K562 (cell line): Measurements from ENCODE around the gene CPSF4L. TPM values are rescaled to one million over a fixed set of nuclear protein-coding genes. Genes with fewer than 3 reads are reported as not detected.
A peak's percentile ranks its signal among the peaks of the same experiment; 100 is the strongest.

Source experiments
- ATAC-seq: fragments of 200-7000 bp; cut with Tn5 transposase; 3 replicates; pipeline ENCODE4 v1.9.1; 2020; ENCODE audit warnings: moderate library complexity
- BruUV-seq: library from RNA; stranded (reverse); fragments of 400-500 nt; replicated peaks from 2 replicates; lab custom pipeline; 2021; lab: Mats Ljungman, UMichigan
- CTCF ChIA-PET: fragments of 300-600 bp; formaldehyde crosslinking; extraction: SDS; loops from one replicate; lab custom pipeline; 2021; ENCODE audit warnings: low intra/inter-chr PET ratio; lab: Yijun Ruan, JAX
- POLR2A ChIA-PET: fragments of 300-600, 350-650 bp; sonication (Branson Sonifier 250); formaldehyde crosslinking; extraction: SDS; loops from one replicate; lab custom pipeline; 2021; ENCODE audit warnings: antibody characterized with exemption, inconsistent platforms; lab: Yijun Ruan, JAX
- DNase-seq, 4 experiments: peaks; one replicate each; pipeline versions ENCODE4 v3.0.0 to v3.0.0-alpha.2; 2011 to 2018; ENCODE audit warnings: low spot score in 3 of 4, mixed read lengths in 3 of 4; ENCODE audit errors: extremely low read depth in 1 of 4
- FAIRE-seq: peaks from 2 replicates; lab custom pipeline; 2011; peaks lifted over from hg19 to GRCh38; lab: Jason Lieb, UNC
- H2AFZ ChIP-seq: 2 replicates; pipeline ENCODE4 v1.6.0; 2011; ENCODE audit warnings: low read depth, low read length, control low read depth, inconsistent platforms
- H3K27ac ChIP-seq: fragments of 200-600 bp; 3 replicates; pipeline ENCODE4 v1.8.0; 2011; ENCODE audit warnings: low read depth, mild to moderate bottlenecking, control low read depth, inconsistent platforms, low read length, moderate library complexity, mixed read lengths; ENCODE audit errors: extremely low read depth
- H3K27me3 ChIP-seq, 2 experiments: fragments of 300-600 bp in 1 of 2; 2 replicates in 1 of 2; 3 replicates in 1 of 2; pipeline versions ENCODE4 v1.6.0 to v1.8.0; 2011; ENCODE audit warnings: inconsistent platforms in 2 of 2, low read length in 2 of 2, mild to moderate bottlenecking in 1 of 2, mixed read lengths in 1 of 2, moderate library complexity in 1 of 2; ENCODE audit not compliant: control insufficient read depth in 2 of 2, insufficient read depth in 2 of 2
- H3K36me3 ChIP-seq: fragments of 300-600 bp; 3 replicates; pipeline ENCODE4 v1.8.0; 2011; ENCODE audit warnings: mild to moderate bottlenecking, low read length, inconsistent platforms; ENCODE audit not compliant: control insufficient read depth, insufficient read depth
- H3K4me1 ChIP-seq, 2 experiments: fragments of 200-600 bp in 1 of 2; replicated peaks in 1 of 2; 2 replicates in 1 of 2; 3 replicates in 1 of 2; pipeline versions ENCODE4 v1.5.1 to v1.8.0; 2011; ENCODE audit warnings: inconsistent platforms in 2 of 2, low read length in 2 of 2, mild to moderate bottlenecking in 1 of 2, mixed read lengths in 1 of 2, moderate library complexity in 1 of 2; ENCODE audit not compliant: control insufficient read depth in 2 of 2, insufficient read depth in 2 of 2
- H3K4me2 ChIP-seq: 2 replicates; pipeline ENCODE4 v1.6.1; 2011; ENCODE audit warnings: low read length, control low read depth, inconsistent platforms, mixed read lengths; ENCODE audit not compliant: insufficient read depth
- H3K4me3 ChIP-seq: fragments of 200-600 bp; sonication (generic), shearing (Covaris generic); 2 replicates; pipeline ENCODE4 v1.5.1; 2016; ENCODE audit warnings: control low read depth, inconsistent platforms
- H3K79me2 ChIP-seq: fragments of 200-600 bp; 3 replicates; pipeline ENCODE4 v1.8.0; 2011; ENCODE audit warnings: low read length, inconsistent platforms; ENCODE audit not compliant: control insufficient read depth, insufficient read depth
- H3K9ac ChIP-seq, 2 experiments: 2 replicates each; pipeline versions ENCODE4 v1.6.0 to v1.6.1; 2011; ENCODE audit warnings: low read depth in 2 of 2, low read length in 2 of 2, control low read depth in 1 of 2, inconsistent platforms in 1 of 2, mild to moderate bottlenecking in 1 of 2, mixed read lengths in 1 of 2; ENCODE audit not compliant: insufficient read depth in 1 of 2
- H3K9me1 ChIP-seq: one replicate; pipeline ENCODE4 v1.6.0; 2011; ENCODE audit warnings: inconsistent platforms, mild to moderate bottlenecking, low read length, moderate library complexity; ENCODE audit not compliant: control insufficient read depth, insufficient read depth
- H3K9me3 ChIP-seq: replicated peaks from 2 replicates; pipeline ENCODE4 v1.5.1; 2011; ENCODE audit warnings: low read depth, low read length, inconsistent platforms; ENCODE audit not compliant: control insufficient read depth, insufficient read depth
- H4K20me1 ChIP-seq: replicated peaks from 2 replicates; pipeline ENCODE4 v1.6.1; 2011; ENCODE audit warnings: low read length, inconsistent platforms, mixed read lengths; ENCODE audit not compliant: control insufficient read depth, insufficient read depth
- AFF1 ChIP-seq, 2 experiments: fragments of 450-650 bp; IDR thresholded peaks; 2 replicates each; pipeline ENCODE4 v1.6.1; 2018; ENCODE audit warnings: mild to moderate bottlenecking in 2 of 2, low read depth in 1 of 2; ENCODE audit not compliant: partially characterized antibody in 2 of 2
- RBBP5 ChIP-seq: fragments of 200-600 bp; sonication (generic); IDR thresholded peaks from 2 replicates; pipeline ENCODE4 v1.6.1; 2012; ENCODE audit warnings: borderline replicate concordance, mild to moderate bottlenecking, low read length, control low read depth, inconsistent platforms; ENCODE audit not compliant: insufficient read depth, poor library complexity, severe bottlenecking
- SPI1 ChIP-seq: IDR thresholded peaks from 2 replicates; pipeline ENCODE4 v1.6.1; 2011; ENCODE audit warnings: low read depth, low read length, control low read depth, borderline replicate concordance
- WGBS: fragments of 100-300 bp; shearing (Covaris generic); methylation state at CpG from one replicate; pipeline ENCODE4 v1.1.6; 2016; ENCODE audit warnings: low coverage, mixed read lengths; ENCODE audit not compliant: insufficient coverage; ENCODE audit errors: missing lambda C conversion rate; 5-methylcytosine and 5-hydroxymethylcytosine counted together
- in situ Hi-C: fragments of 300-500 bp; cut with MboI; formaldehyde crosslinking; loops from 4 replicates; pipeline ENCODE4 v1.15.0; 2018; ENCODE audit warnings: inconsistent platforms, mixed read lengths
- intact Hi-C: fragments of 100-400 bp; cut with micrococcal nuclease; formaldehyde crosslinking; loops from 2 replicates; pipeline ENCODE4 v1.14.2; 2022
- polyA plus RNA-seq, 8 experiments: library from polyadenylated mRNA; depleted of rRNA in 4 of 8; stranded (reverse) in 5 of 8; unstranded in 3 of 8; fragments of >200 nt; fragmentation: Nextera tagmentation in 2 of 8; fragmentation: Illumina TruSeq in 1 of 8; extraction: Ambion mirVana in 2 of 8; extraction: Trizol in 1 of 8; gene quantifications; 2 replicates each; pipeline versions ENCODE4 v1.2.1 to v1.2.3, GENCODE V29; 2011 to 2014; ENCODE audit warnings: inconsistent platforms in 1 of 8, missing spikeins in 1 of 8
- total RNA-seq, 7 experiments: library from RNA; depleted of rRNA in 6 of 7; stranded (reverse); fragments of >200 nt in 6 of 7; fragmentation: Illumina TruSeq in 2 of 7; extraction: Trizol in 2 of 7; gene quantifications; 2 replicates each; pipeline versions ENCODE4 v1.2.1 to v1.2.3, GENCODE V29; 2011 to 2021; ENCODE audit warnings: low replicate concordance in 1 of 7

CPSF4L gene
- total and polyA plus RNA-seq, 9 of the 15 experiments (the other 6 are each of a cell fraction or from before 2014, with no cell fraction given) = not detected

- FAIRE-seq (no peak), ATAC-seq (no peak), DNase-seq (no peak)
- 26% methylated on average over 3 of the region's 3 CpGs for WGBS
- Histone ChIP-seq H3K27ac (peak overlapping the region; percentile 73), H3K4me3 (no peak overlapping the region), H3K79me2 (peaks cover 92% of the 10 kb centered on the region), H3K9ac (peak overlapping the region in 1 of 2 experiments; percentile 50; a peak in 2 of 4 replicates), H3K4me2 (peak overlapping the region; percentile 69), H3K27me3 (no peaks in the 10 kb centered on the region), H4K20me1 (peaks cover 16% of the 10 kb centered on the region; the same call in 1 of the 2 replicates), H3K9me3 (no peaks in the 10 kb centered on the region), H3K9me1 (no peaks in the 10 kb centered on the region), H3K4me1 (peaks cover 15 to 43% of the 10 kb centered on the region in 2 experiments), H2AFZ (no peak overlapping the region), H3K36me3 (peaks cover 27% of the 10 kb centered on the region)
- no TSS peak for BruUV-seq
- ChIA-PET POLR2A (interaction anchor here (1.4 to 3.1 kb wide), 4 partner anchors 10 to 27 kb away, joined by 4 to 16 read pairs (median 7); no protein-coding TSS in a partner anchor), CTCF (no interaction called here)
- in situ Hi-C loops = no loop called here
- TF ChIP-seq SPI1 (no peak), AFF1 (IDR thresholded peaks at IDR 0.05; ENCODE audit: low read depth in 1 of 2, partially characterized antibody in 2 of 2) (no peak), RBBP5 (peak; percentile 13)
- intact Hi-C loops = no loop called here
Observed at GRCh38 chr17:73227379-73227778, 34.3 kb downstream of the CPSF4L start.
